ENCODE results near the gene GALNT14.
A peak's percentile ranks its signal among the peaks of the same experiment; 100 is the strongest.

The GALNT14 gene

DNA sequence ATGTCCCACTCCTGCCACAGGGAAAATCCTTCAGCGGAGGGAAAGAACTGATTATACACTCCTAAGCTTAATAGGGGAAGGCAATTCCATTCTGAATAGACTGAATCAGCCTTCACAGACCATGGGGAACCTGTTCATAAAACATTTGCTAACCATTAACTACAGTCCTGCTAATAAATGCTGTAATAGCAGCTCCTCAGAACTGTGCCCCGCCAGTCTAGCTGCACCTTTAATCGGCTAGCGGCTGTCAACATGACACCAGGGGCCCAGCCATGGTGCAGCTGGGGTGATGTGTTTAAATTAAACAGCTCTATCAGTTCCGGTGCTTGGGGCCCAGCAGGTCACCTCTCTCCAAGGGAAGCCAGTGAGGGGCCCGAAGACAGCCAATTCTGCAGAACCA lies 77.8 kb downstream of the GALNT14 start:
- H4K8ac ChIP-seq (ENCODE audit: low read length) = no peak overlapping the region
- no peak overlapping the region for H2BK12ac ChIP-seq (ENCODE audit: low read length in 2 of 2)
- H2AFZ ChIP-seq (ENCODE audit: low read depth, low read length) = no peak overlapping the region
- no peak overlapping the region for H2AK5ac ChIP-seq (ENCODE audit: low read length, severe bottlenecking)
- H3K9ac ChIP-seq (ENCODE audit: low read length) = no peak overlapping the region
- H2BK15ac ChIP-seq (ENCODE audit: low read depth, poor library complexity, severe bottlenecking) = no peak overlapping the region
- peak overlapping the region; percentile 5 for H2BK5ac ChIP-seq (ENCODE audit: low read depth, low read length, poor library complexity, severe bottlenecking)
- no peak overlapping the region for H3K14ac ChIP-seq (ENCODE audit: low read length in 2 of 2)
- no peak overlapping the region for H3K4ac ChIP-seq (ENCODE audit: low read depth in 1 of 2, low read length in 2 of 2)
- H3K9me3 ChIP-seq (ENCODE audit: control insufficient read depth, low read length) = no peaks in the 10 kb centered on the region
- no peak overlapping the region for H2BK120ac ChIP-seq (ENCODE audit: low read depth, low read length)
- peaks cover 16% of the 10 kb centered on the region for H3K4me1 ChIP-seq (ENCODE audit: control insufficient read depth, insufficient read depth, low read depth, low read length)
- peaks cover 0 to 1% of the 10 kb centered on the region in 2 experiments for H3K36me3 ChIP-seq (ENCODE audit: control insufficient read depth in 1 of 2, insufficient read depth in 2 of 2, low read depth in 1 of 2, low read length in 2 of 2)
- no peaks in the 10 kb centered on the region for H3K27me3 ChIP-seq (ENCODE audit: control insufficient read depth in 1 of 2, insufficient read depth in 1 of 2, low read length in 2 of 2)
- no peak overlapping the region for H3K18ac ChIP-seq (ENCODE audit: low read depth in 1 of 2, low read length in 2 of 2)
- peak overlapping the region; percentile 8 for H3K4me2 ChIP-seq (ENCODE audit: low read length, poor library complexity, severe bottlenecking)
- H3K79me1 ChIP-seq (replicated peaks; ENCODE audit: low read length, poor library complexity, severe bottlenecking) = peaks cover 42% of the 10 kb centered on the region
- no peak for DNase-seq
- no peak overlapping the region for H3K4me3 ChIP-seq (ENCODE audit: insufficient read depth in 1 of 2, low read depth in 1 of 2, low read length in 2 of 2)
- H3K27ac ChIP-seq (ENCODE audit: low read length, poor library complexity, severe bottlenecking) = peak overlapping the region; percentile 79
- no peak overlapping the region for H3K23ac ChIP-seq (ENCODE audit: low read length in 2 of 2)
- H4K91ac ChIP-seq (ENCODE audit: low read length) = no peak overlapping the region
- WGBS = 85% methylated on average over 6 of the region's 6 CpGs

- Histone ChIP-seq H3K18ac (ENCODE audit: low read depth in 1 of 2, low read length in 2 of 2) (no peak overlapping the region), H3K27ac (ENCODE audit: low read length, poor library complexity, severe bottlenecking) (no peak overlapping the region), H3K4me3 (ENCODE audit: insufficient read depth in 1 of 2, low read depth in 1 of 2, low read length in 2 of 2) (no peak overlapping the region), H3K4ac (ENCODE audit: low read depth in 1 of 2, low read length in 2 of 2) (no peak overlapping the region), H2BK5ac (ENCODE audit: low read depth, low read length, poor library complexity, severe bottlenecking) (no peak overlapping the region), H3K27me3 (ENCODE audit: control insufficient read depth in 1 of 2, insufficient read depth in 1 of 2, low read length in 2 of 2) (no peaks in the 10 kb centered on the region), H2BK12ac (ENCODE audit: low read length in 2 of 2) (no peak overlapping the region), H2AFZ (ENCODE audit: low read depth, low read length) (no peak overlapping the region), H3K23ac (ENCODE audit: low read length in 2 of 2) (no peak overlapping the region), H4K8ac (ENCODE audit: low read length) (no peak overlapping the region), H2AK5ac (ENCODE audit: low read length, severe bottlenecking) (no peak overlapping the region), H4K91ac (ENCODE audit: low read length) (no peak overlapping the region), H3K14ac (ENCODE audit: low read length in 2 of 2) (no peak overlapping the region), H3K36me3 (ENCODE audit: control insufficient read depth in 1 of 2, insufficient read depth in 2 of 2, low read depth in 1 of 2, low read length in 2 of 2) (no peaks in the 10 kb centered on the region), H3K9me3 (ENCODE audit: control insufficient read depth, low read length) (no peaks in the 10 kb centered on the region), H3K4me1 (ENCODE audit: control insufficient read depth, insufficient read depth, low read depth, low read length) (peaks cover 16% of the 10 kb centered on the region), H3K9ac (ENCODE audit: low read length) (no peak overlapping the region), H2BK15ac (ENCODE audit: low read depth, poor library complexity, severe bottlenecking) (no peak overlapping the region), H2BK120ac (ENCODE audit: low read depth, low read length) (no peak overlapping the region), H3K79me1 (replicated peaks; ENCODE audit: low read length, poor library complexity, severe bottlenecking) (peaks cover 42% of the 10 kb centered on the region), H3K4me2 (ENCODE audit: low read length, poor library complexity, severe bottlenecking) (no peak overlapping the region)
- WGBS = 76% methylated on average over 7 of the region's 13 CpGs
- no peak for DNase-seq
Measured at GRCh38 chr2:31058096-31059035, 79.9 kb downstream of the GALNT14 start.

GRCh38 chr2:31057691-31058090 lies 80.5 kb downstream of the GALNT14 start:
- 47% methylated on average over 3 of the region's 3 CpGs for WGBS
- H2BK5ac ChIP-seq (ENCODE audit: low read depth, low read length, poor library complexity, severe bottlenecking) = no peak overlapping the region
- H2BK15ac ChIP-seq (ENCODE audit: low read depth, poor library complexity, severe bottlenecking) = no peak overlapping the region
- no peak overlapping the region for H2AFZ ChIP-seq (ENCODE audit: low read depth, low read length)
- H3K9me3 ChIP-seq (ENCODE audit: control insufficient read depth, low read length) = no peaks in the 10 kb centered on the region
- H3K18ac ChIP-seq (ENCODE audit: low read depth in 1 of 2, low read length in 2 of 2) = no peak overlapping the region
- no peak overlapping the region for H4K8ac ChIP-seq (ENCODE audit: low read length)
- no peak overlapping the region for H2BK120ac ChIP-seq (ENCODE audit: low read depth, low read length)
- H3K4me3 ChIP-seq (ENCODE audit: insufficient read depth in 1 of 2, low read depth in 1 of 2, low read length in 2 of 2) = no peak overlapping the region
- DNase-seq = no peak
- H3K4me2 ChIP-seq (ENCODE audit: low read length, poor library complexity, severe bottlenecking) = no peak overlapping the region
- no peak overlapping the region for H3K4ac ChIP-seq (ENCODE audit: low read depth in 1 of 2, low read length in 2 of 2)
- H3K4me1 ChIP-seq (ENCODE audit: control insufficient read depth, insufficient read depth, low read depth, low read length) = peaks cover 16% of the 10 kb centered on the region
- H2AK5ac ChIP-seq (ENCODE audit: low read length, severe bottlenecking) = no peak overlapping the region
- H3K27ac ChIP-seq (ENCODE audit: low read length, poor library complexity, severe bottlenecking) = no peak overlapping the region
- H3K79me1 ChIP-seq (replicated peaks; ENCODE audit: low read length, poor library complexity, severe bottlenecking) = peaks cover 49% of the 10 kb centered on the region
- H3K9ac ChIP-seq (ENCODE audit: low read length) = no peak overlapping the region
- H3K23ac ChIP-seq (ENCODE audit: low read length in 2 of 2) = no peak overlapping the region
- no peak overlapping the region for H4K91ac ChIP-seq (ENCODE audit: low read length)
- H3K36me3 ChIP-seq (ENCODE audit: control insufficient read depth in 1 of 2, insufficient read depth in 2 of 2, low read depth in 1 of 2, low read length in 2 of 2) = no peaks in the 10 kb centered on the region
- no peaks in the 10 kb centered on the region for H3K27me3 ChIP-seq (ENCODE audit: control insufficient read depth in 1 of 2, insufficient read depth in 1 of 2, low read length in 2 of 2)
- no peak overlapping the region for H2BK12ac ChIP-seq (ENCODE audit: low read length in 2 of 2)
- no peak overlapping the region for H3K14ac ChIP-seq (ENCODE audit: low read length in 2 of 2)

DNA sequence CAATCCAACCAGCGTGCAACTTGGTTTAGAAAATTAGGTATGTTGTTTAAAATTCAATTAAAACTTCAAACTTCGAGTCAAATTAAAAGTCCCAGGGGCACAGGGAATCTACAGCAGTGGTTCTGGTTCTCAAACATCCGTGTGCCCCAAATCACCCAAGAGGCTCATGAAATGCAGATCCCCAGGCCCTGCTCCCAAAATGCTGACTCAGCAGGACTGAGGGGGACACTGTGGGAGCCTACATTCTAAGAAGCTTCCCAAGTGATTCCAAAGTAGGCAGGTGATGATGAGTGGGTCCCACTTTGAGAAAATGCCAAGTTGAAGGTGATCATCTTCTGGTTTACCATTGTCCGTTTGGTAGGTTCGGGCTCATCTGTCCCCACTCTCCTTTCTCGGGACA lies 82.3 kb downstream of the GALNT14 start:
- H3K14ac ChIP-seq (ENCODE audit: low read length in 2 of 2) = no peak overlapping the region
- H3K4me1 ChIP-seq (ENCODE audit: control insufficient read depth, insufficient read depth, low read depth, low read length) = peaks cover 20% of the 10 kb centered on the region
- no peak overlapping the region for H3K23ac ChIP-seq (ENCODE audit: low read length in 2 of 2)
- no peak overlapping the region for H3K18ac ChIP-seq (ENCODE audit: low read depth in 1 of 2, low read length in 2 of 2)
- no peak overlapping the region for H4K91ac ChIP-seq (ENCODE audit: low read length)
- no peak overlapping the region for H3K9ac ChIP-seq (ENCODE audit: low read length)
- H2BK120ac ChIP-seq (ENCODE audit: low read depth, low read length) = no peak overlapping the region
- H3K9me3 ChIP-seq (ENCODE audit: control insufficient read depth, low read length) = no peaks in the 10 kb centered on the region
- no peak overlapping the region for H4K8ac ChIP-seq (ENCODE audit: low read length)
- no peak overlapping the region for H2BK12ac ChIP-seq (ENCODE audit: low read length in 2 of 2)
- WGBS = 76% methylated on average over 5 of the region's 6 CpGs
- DNase-seq = no peak
- H3K4ac ChIP-seq (ENCODE audit: low read depth in 1 of 2, low read length in 2 of 2) = no peak overlapping the region
- H3K79me1 ChIP-seq (replicated peaks; ENCODE audit: low read length, poor library complexity, severe bottlenecking) = peaks cover 56% of the 10 kb centered on the region
- no peak overlapping the region for H3K27ac ChIP-seq (ENCODE audit: low read length, poor library complexity, severe bottlenecking)
- no peak overlapping the region for H3K4me3 ChIP-seq (ENCODE audit: insufficient read depth in 1 of 2, low read depth in 1 of 2, low read length in 2 of 2)
- H2AFZ ChIP-seq (ENCODE audit: low read depth, low read length) = no peak overlapping the region
- H3K4me2 ChIP-seq (ENCODE audit: low read length, poor library complexity, severe bottlenecking) = no peak overlapping the region
- no peak overlapping the region for H2BK5ac ChIP-seq (ENCODE audit: low read depth, low read length, poor library complexity, severe bottlenecking)
- no peaks in the 10 kb centered on the region for H3K27me3 ChIP-seq (ENCODE audit: control insufficient read depth in 1 of 2, insufficient read depth in 1 of 2, low read length in 2 of 2)
- H2AK5ac ChIP-seq (ENCODE audit: low read length, severe bottlenecking) = no peak overlapping the region
- H2BK15ac ChIP-seq (ENCODE audit: low read depth, poor library complexity, severe bottlenecking) = no peak overlapping the region
- peaks cover 0 to 2% of the 10 kb centered on the region in 2 experiments for H3K36me3 ChIP-seq (ENCODE audit: control insufficient read depth in 1 of 2, insufficient read depth in 2 of 2, low read depth in 1 of 2, low read length in 2 of 2)

All from mesenchymal stem cell (in vitro differentiated cells and primary cell).